GM21360 (cell line): Measurements from ENCODE around the gene RDH13.
"Not testable (repeated sequence)": the region's sequence is repeated elsewhere in the genome, so short reads cannot be mapped to it uniquely, and the experiment has no call there.

Source experiments
- ATAC-seq: cut with Tn5 transposase; IDR thresholded peaks from one replicate; pipeline ENCODE4 v1.9.1; 2021; ENCODE audit warnings: mild to moderate bottlenecking, moderate library complexity; ENCODE audit not compliant: unreplicated experiment

The RDH13 gene, protein sequence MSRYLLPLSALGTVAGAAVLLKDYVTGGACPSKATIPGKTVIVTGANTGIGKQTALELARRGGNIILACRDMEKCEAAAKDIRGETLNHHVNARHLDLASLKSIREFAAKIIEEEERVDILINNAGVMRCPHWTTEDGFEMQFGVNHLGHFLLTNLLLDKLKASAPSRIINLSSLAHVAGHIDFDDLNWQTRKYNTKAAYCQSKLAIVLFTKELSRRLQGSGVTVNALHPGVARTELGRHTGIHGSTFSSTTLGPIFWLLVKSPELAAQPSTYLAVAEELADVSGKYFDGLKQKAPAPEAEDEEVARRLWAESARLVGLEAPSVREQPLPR

DNA sequence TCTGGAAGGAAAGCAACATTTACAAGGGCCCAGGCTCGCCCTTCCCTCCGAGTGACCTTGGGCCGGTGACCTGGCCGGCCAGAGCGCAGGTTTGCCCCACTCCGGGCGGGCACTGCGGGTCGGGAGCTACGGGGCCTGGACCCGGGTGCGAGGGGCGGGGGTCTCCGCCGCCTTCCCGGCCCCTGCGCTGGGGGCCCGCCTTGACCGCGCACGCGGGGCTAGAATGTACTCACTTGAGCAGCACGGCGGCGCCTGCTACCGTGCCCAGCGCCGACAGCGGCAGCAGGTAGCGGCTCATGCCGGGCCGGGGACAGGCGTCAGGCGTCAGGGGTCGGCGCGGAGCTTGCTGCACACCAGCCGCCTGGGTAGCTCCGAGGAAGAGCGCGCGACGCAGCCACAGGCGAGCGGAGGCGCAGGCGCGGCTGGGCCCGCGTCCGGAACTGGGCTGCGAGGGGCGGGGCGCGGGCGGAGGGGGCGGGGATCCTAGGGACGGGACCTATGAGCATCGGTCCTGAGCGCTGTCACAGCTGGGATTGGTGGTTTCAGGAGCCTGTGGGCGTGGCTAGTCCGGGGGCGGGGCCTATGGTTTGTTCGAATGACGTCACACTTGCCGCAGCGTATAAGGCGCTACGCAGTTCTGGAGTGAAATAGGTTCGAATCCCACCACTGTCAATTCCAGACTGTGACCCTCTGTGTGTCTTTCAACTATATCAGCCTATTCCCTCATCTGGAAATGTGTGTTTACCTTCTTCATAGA is at the start of gene RDH13:
RDH13 (minus strand) TSS at position 414 of the 757 bp plus-strand sequence; CDS start at position 298, 116 bp downstream.
- peak; percentile 81 for ATAC-seq

DNA sequence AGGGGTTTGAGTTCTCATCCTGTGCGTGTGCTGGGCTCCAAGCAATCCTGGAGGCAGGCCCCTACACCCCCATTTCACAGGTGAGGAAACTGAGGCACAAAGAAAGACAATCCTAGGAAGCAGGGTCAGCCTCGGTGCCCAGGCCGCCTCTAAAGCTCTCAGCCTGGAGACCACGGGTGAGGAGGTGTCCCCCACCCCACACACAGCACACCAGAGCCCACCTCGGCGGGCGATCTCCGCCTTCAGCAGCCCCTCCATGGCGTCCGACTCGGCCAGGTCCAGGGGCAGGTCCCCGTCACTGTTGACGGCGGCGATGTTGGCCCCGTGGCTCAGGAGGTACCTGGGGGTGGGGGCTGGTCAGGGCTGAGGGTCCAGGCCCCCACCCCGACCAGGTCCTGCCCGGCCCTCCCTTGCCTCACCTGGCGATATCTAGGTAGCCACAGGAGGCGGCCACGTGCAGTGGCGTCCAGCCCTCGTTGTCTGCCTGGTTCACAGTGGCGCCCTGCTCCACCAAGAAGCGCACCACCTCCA is 49.4 kb upstream of the RDH13 start:
- ATAC-seq = no peak

DNA sequence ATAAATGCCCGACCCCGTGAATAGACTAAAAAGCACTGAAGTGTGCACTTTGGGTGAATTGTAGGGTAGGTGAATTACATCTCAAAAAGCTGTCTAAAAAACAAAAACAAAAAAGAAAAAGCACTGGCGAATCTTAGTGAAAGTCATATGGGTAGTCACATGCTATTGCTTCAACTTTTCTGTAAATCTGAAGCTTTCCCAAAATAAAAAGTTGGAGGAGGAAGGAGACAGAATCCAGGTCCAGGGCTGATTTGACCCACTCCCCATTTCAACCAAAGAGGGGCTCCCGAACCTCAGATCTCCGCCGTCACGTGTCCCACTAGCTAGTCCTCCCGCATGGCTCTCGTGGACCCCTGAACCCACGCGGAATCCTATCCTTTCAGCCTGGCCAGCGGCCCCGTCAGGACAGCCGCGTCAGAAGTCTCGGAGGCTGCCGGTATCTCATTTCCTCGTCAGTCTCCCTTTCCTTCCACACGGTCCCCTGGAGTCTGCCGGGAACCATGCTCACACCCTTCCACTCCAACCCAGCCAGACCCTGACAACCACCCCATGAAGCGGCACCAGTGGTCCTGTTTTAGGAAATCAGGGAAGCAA is 48.4 kb upstream of the RDH13 start:
- ATAC-seq = no peak

DNA sequence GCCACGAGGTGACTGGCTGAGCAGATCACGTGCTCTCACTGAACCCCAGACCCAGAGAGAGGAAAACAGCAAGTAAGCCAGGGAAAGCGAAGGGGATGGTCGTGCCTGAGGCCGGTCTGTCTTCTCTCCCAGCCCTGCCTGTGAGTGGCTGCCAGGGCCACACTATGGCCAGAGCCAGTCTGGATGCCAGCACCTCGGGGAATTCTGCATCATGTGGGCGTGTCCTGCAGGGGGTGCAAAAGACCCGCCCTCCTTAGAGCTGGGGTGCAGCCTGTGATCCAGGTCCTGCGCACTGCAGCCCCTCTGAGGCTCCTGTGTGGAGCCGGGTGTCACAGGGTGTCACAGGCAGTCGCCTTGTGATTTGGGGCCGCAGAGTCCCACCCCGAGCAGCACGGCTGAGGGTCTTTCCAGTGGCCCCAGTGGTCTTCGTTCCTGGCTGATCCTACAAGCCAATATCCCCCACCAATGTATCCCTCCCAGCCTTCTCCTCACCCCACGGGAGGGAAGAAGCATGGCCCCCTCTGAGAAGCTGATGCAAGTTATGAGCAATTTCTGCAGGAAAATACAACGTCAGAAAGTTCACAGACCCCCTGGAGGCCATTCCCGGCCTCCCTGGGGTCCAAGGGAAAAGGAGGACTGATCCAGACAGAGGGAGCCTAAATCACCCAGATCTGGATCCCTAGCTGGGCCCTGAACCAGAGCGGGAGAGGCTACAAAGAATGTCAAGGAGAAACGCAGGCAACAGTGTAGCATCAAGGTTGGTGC is 46.8 kb upstream of the RDH13 start:
- no peak for ATAC-seq

DNA sequence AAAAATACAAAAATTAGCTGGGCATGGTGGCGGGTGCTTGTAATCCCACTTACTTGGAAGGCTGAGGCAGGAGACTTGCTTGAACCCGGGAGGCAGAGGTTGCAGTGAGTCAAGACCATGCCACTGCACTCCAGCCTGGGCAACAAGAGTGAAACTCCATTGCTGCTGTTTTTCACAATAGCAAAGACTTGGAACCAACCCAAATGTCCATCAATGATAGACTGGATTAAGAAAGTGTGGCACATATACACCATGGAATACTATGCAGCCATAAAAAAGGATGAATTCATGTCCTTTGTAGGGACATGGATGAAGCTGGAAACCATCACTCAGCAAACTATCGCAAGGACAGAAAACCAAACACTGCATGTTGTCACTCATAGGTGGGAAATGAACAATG is 44.3 kb upstream of the RDH13 start:
- not testable (repeated sequence) for ATAC-seq

DNA sequence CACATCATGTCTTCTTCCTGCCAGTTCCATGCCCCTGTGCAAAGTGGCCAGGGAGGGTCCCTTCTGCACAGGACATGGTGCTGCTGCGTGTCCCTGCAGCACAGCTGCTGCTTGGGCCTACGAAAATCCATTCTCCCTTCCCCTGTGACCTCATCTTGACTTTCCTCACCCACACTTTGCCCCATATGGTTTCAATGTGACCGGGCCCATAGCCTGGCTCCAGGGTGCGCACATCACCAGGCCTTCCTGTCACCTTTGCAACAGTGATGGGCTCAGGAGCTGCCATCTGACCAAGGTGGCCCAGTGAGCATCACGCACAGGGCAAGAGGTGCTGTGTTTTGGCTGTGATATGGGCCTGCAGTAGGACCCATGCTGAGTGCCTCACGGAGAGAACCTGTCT is 43.6 kb upstream of the RDH13 start:
- no peak for ATAC-seq

DNA sequence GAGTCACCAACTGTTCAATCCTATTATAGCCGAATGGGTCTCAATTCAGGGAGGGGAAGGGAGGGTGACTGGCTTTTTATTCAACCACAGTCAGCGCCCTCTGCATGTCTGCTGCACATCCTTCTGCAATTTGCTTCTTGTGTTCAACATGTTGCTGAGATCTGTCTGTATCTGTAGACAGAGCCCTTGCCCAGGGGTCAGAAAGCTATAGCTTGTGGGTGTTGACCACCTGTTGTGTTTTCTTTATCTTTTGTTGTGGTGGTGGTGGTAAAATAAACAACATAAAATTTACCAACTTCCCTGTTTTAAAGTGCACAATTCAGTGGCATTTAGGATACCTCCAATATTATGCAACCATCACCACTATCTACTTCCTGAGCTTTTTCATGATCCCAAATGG is 42.3 kb upstream of the RDH13 start:
- no peak for ATAC-seq

DNA sequence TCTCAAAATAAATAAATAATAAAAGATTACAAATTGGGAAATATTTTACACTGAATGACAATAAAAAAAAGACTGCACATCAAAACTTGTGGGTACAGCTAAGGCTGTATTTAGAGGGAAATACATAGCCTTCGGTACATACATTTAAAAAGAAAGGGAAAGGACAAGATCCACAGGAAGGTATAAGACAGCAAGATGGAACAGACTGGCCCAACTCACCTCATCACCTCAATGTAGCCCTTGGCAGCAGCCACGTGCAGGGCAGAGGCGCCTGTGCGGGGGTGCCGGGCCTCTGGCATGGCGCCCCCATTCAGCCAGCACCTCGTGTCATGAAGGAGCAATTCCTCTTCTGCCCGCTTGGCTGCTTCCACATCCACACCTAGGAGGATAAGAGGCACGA is 40.2 kb upstream of the RDH13 start:
- ATAC-seq = no peak

DNA sequence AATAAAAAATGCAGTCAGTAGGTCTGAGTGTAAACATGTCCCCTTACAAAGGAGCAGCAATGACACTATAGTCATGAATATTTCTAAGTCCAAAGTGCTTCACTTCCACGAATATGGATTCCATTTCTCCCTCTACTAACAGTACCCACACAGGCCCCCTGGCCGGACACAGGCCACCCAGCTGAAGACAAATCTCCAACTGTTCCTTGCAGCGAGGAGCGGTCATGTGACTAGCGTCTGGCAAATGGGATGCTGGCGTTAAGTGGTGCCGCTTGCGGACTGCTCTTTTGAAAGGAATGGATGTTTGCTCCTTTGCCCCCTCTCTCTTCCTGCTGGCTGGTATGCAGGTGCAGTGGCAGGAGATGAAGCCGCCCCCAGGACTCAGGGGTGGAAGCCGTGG is 38.3 kb upstream of the RDH13 start:
- no peak for ATAC-seq

DNA sequence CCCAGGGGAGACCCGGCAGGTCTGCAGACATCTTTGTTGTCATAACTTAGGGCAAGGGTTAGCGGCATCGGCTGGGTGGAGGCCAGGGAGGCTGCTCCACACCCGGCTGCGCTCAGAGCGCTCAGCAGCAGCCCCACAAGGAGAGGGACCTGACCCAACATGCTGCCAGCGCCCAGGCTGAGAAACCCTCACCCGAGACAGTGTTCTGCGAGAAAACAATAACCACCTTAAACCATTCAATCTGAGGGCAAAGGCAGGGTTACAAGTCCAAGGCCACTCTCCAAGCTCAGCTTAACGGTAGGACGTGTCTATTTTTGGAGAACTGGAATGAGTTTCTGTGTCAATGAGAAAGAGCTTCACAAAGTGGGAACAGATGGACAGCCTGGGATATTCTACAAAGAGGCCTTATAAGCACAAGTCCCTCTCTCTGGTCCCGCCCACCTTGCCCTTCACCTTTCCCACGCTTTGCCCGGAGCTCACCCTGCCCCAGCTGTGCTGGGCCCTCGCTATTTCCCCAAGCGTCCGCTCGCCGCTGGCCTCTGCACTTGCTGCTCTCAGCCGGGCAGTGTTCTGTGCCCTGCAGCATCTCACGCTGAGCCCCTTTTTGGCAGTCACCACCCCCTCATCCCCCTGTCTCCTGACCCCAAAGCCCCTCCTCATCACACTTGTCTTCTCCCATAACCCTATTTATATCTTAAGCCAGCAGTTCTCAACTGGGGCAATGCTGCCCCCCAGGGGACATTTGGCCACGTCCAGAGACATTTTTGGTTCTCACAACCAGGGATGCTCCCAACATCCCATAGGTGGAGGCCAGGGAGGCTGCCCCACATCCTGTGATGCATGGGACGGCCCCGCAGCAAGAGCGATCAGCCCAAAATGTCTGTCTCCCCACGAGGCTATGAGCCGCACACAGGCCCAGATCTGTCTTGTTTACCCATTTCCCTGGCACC is 36.9 kb upstream of the RDH13 start:
- no peak for ATAC-seq

DNA sequence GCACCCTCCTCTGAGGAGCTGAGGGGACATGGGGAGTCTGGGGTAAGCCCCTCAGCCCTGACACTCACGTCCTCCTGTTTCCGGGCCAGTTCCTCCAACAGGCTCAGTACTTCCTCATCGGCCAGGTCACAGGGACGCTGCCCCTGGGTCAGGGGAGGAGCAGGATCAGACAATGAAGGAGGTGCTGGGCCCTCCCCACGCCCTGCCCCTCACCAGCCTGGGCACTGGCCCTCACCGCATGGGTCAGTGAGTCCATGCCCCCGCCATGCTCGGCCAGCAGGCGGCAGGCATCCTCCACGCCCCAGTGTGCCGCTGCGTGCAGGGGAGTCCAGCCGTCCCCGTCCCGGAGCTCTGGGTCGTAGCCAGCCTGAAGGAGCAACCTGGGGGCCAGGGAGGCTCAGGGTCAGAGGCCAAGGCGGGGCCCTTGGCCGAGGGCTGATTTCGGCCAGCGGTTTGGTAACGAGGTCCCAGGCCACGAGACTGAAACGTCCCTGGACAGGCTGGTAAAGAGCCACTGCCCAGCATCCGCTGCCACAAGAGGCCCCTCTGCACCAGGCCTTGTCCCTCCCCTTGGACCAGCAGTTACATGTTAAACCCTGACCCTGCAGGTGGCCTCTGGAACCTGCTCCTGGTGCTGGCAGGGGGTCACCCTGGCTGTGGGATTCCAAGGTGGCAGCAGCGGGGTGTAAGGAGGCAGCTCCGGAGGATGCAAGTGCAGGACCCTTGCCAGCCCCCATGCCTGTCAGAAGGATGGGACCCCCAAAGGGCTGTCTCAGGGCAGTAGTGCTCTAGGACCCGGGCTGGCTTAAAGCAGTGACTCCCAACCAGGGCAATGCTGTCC is 36.0 kb upstream of the RDH13 start:
- ATAC-seq = no peak

DNA sequence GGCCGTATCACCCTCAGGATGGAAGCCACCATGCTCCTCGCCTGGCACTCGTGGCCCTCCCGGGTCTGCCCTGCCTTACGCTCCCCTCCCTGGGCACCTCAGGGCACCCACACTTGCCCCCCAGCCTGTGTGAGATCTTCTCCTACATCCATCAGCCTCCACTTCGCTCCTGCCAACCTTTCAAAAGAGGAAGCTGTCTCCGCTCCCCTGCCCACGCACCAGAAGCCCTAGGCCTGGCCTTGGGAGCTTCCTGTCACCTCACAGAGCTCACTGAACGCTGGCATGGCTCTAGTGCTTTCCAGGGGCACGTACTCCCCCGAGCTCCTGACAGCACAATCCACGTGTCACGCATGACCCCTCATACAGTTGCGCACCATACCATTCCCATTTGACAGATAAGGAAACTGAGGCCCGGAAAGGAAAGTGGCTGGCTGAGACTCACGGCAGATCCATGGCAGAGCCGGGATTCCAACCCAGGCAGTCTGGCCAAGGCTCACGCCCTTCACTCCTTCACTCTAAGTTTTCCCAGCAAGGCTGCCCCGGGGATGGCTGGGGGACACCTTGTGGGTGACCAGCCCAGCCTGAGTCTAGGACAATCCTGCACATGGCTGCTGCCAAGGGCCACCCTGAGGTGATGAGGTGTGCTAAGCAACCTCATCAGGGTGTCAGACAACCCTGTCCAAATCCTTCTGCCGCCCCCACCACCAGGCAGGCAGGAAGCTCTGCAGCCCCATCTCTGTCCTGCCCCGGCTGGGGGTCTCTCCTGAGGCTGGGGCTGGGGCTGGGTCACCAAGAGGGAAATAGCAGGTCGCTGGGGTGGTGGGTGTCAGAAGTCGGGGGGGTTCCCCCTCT is 35.1 kb upstream of the RDH13 start:
- ATAC-seq = no peak

DNA sequence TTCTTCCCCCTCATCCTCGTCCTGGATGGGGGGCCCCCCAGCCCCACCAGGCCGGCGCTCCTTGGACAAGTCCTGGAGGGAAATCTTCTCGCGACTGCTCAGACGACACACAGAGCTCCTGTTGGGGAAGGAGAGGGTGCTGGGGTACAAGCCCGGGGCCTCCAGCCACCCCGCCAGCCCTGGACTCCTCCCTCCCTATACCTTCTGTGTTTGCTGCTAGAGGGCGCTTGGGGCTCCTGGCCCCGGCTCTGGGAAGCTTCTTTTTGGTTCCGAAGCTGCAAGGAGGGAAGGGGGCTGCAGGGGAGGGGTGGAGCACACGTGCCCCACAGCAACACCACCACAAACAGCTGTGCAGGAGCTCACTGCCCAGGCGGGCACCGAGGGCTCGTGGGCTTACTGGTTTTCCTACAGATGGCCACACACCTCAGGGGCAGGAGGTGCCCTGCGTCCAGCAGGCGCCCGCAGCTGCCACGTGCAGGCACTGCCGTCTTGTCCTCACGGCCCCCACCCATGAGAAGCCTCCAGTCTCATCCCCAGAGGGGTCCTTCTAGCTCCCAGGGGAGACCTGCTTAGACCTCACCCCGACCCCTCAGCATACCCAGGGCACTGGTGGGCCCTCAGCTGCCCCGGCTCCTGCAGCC is 33.2 kb upstream of the RDH13 start:
- no peak for ATAC-seq

DNA sequence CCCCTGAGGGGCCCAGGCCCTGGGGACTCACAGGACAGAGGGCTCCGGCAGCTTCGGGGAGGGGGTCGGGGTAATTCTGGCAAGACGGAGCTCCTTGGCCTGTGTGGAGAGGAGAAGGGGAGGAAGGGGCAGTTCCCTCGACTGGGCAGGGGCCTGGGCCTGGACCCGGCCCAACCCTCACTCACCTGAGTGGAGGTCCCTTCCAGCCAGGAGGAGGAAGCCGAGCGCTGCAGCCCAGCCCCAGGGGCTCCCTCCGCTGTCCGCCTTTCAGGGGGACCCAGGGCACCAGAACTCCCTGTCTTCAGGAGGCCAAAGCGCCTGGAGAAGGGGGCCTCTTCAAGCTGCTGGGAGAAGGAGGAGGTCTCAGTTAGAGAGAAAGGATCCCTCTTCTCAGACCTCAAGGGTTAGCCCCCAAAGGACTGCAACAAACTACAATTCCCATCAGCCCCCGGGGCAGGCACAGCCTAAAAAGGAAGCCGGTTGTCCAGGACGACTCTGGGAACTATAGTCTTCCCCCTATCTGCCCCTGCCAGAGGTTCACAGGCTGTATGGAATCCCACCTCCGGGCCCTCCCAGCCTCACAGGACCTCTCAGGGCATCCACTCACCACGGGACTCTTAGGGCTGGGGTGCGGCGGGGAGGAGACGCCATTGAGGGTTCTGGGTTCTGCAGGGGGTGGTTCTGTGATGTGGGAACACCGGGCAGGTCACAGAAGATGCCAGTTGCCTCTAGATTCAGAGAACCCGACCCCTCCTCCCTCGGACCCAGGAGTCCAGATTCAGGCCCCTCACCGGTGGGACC is 32.5 kb upstream of the RDH13 start:
- ATAC-seq = no peak

DNA sequence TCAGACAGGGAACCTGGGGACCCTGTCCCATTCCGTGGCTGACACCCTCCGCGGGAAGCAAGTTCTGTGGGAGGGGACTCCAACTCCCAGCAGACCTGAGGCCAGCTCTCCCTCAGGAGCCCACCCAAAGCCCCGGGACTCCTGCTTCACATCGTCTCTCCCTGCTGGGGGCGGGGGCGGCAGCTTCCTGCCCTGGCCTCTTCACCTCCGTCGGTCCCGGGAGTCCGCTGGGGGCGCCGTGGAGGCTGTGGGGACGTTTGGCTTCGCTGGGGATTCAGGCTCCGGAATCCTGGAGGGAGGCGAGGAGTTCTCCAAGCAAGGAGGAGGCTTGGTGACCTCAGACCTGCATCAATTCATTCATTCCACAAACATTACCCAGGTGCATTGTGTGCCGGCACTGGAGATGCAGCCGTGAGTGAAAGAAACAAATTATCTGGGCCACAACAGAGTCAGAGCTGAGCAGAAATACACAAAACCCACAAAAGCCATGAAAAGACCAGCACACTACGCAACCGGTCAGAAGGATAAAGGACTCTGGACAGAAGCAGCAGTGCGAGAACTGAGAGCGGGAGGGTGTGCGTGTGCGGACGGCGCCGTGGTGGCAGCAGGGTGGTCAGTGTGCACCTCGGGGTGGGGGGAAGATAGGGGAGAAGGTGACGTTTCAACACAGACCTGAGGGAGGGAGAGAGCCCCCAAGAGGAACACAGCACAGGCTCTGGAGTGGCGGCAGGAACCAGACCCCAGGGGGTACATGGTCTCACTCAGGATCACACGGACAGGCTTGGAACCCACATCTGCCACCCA is 31.7 kb upstream of the RDH13 start:
- no peak for ATAC-seq
